Daoy (cell line): Measurements from ENCODE around the gene DPEP2NB. TPM values are rescaled to one million over a fixed set of nuclear protein-coding genes. Genes with fewer than 3 reads are reported as not detected.
"Not testable (repeated sequence)": the region's sequence is repeated elsewhere in the genome, so short reads cannot be mapped to it uniquely, and the experiment has no call there.

Experiments
- DNase-seq: peaks from one replicate; pipeline ENCODE4 v3.0.0-alpha.2; 2015; ENCODE audit warnings: low read depth
- total RNA-seq: library from RNA; depleted of rRNA; stranded (reverse); fragments of >200 nt; shearing (Covaris generic); gene quantifications from 2 replicates; pipeline ENCODE4 v1.2.3, GENCODE V29; 2014

Gene DPEP2NB
- total RNA-seq, 1 experiment from 2014 or later = not detected

DNA sequence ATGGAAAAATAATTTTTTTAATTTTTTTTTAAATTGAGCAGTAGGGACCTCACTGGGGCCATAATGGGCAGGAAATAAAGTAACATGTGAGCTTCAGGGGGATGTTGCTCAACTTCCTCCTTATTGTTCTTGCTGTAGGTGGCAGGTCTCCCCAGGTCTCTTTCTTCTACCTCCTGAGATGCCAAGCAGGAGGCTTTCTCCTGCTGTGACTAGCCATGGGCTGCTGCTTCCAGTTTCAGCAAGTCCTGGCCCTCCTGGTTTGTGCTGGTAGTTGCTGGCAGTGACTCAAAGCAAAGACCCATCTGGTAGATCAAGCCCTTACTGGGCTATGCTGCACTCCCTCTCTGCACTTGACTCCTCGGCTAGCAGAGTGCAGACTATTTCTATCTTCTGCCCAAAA is 2.3 kb downstream of the DPEP2NB start:
- no peak for DNase-seq

DNA sequence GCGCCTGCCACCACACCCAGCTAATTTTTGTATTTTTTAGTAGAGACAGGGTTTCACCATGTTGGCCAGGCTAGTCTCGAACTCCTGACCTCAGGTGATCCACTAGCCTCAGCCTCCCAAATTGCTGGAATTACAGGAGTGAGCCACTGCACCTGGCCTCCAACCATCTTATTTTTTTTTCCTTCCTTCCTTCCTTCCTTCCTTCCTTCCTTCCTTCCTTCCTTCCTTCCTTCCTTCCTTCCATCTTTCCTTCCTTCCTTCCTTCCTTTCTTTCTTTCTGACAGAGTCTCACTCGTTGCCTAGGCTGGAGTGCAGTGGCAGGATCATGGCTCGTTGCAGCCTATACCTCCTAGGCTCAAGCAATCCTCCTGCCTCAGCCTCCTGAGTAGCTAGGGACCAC is 5.8 kb downstream of the DPEP2NB start:
- not testable (repeated sequence) for DNase-seq

DNA sequence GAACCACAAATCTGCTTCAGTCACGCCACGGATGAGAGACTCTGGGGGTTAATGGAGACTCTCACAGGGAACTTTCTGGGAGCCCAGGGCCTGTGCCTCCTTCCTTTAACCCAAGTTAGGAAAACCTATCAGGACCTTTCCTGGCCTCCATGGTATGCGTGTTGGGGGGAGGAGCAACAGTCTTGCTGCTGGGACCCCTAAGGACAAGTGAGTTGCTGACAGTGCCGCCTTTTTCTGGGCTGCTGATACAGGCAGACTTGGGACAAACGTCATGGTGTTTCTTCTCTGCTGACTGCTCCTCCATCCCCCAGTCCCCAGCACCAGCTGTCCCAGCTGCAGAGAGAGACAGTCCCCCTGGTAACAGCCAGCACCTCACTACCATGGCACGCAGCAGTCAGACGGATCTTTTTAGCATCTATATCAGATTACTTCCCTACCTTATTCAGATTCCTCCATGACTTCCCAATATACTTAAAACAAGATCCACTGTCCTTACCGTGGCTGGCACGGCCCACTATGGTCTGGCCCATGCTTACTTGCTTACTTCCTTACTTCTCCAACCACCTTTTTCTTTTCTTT is 6.5 kb downstream of the DPEP2NB start:
- no peak for DNase-seq

DNA sequence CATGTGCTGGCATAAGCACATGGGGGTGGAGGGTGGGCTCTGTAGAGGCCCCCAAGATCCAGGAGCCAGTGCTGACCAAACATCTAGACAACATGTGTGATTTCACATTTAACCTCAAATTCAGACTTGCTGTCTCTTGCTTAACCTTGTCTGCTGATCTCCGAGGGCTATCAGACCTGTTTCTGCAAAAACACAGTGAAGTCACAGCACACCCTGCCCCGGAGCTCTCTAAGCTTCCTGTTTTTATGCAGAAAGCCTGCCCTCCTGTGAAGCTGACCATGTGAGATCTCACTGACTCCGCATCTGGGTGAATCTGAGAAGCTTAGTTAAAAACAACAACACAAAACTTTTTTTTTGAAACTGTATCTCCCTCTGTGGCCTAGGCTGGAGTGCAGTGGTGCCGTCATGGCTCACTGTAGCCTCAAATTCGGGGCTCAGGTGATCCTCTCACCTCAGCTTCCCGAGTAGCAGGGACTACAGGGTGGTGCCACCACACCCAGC is 9.9 kb downstream of the DPEP2NB start:
- no peak for DNase-seq

DNA sequence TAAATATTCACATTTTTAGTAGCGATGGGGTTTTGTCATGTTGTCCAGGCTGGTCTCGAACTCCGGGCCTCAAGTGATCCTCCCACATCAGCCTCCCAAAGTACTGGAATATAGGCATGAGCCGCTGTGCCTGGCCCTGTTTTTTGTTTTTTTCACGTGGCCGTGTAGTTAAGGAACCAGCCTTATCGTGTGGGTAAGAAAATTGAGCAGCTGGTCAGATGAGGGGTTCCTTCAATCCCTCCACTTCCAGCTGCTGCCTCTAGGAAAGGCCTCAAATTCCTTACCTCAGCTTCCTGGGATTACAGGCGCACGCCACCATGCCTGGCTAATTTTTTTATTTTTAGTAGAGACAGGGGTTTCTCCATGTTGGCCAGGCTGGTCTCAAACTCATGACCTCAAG is 10.5 kb downstream of the DPEP2NB start:
- no peak for DNase-seq

DNA sequence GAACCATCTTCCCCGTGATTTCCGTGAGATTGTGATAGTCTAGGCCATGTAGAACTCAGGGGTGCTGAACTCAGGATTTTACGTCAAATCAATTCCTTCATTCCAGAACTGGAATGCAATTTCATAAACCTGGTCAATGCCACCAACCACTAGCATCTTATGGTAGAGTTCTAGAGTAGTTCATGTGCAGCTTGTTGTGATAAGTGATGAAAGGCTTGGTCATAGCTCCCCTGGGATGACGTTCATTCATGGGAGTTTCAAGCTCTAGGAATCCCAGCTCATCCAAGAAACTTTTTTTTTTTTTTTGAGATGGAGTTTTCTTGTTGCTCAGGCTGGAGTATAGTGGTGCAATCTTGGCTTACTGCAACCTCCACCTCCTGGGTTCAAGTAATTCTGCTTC is 12.7 kb downstream of the DPEP2NB start:
- no peak for DNase-seq

DNA sequence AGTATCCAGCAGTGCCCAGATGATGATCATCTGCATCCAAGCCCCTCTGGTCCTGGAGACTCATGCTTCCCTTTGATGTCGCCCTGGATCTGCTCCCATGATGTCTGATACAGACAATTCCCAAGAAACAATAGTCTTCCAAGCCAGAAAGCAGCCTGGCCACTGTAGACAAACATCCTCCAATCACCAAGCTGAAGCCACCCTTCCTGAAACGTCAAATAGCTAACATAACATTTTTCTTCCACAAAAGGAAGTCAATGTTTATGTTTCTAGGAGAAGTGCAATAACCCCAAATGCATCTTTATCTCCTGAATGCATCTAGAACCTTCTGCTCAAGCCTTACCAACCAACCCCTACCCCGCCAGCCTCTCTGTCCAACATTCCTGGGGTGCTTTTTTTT is 15.3 kb downstream of the DPEP2NB start:
- no peak for DNase-seq

DNA sequence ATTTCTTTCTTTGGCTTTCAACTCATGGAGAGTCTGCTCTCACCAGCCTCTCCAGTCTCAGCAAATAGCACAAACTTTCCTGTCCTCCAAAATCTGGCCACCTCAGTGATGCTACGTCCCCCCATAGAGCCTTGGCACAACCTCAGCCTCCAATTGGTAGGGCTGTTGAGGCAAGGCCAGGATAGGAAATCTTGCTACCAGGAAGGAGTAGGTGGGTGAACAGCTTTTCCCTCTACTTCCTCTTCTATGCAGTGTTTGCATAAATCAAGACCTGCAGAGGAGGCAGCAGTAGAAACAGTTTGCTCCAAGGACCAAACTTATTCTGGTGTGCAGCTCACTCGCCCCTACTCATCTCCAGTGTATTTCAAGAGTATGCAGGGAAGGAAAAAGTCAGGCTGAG is 15.7 kb downstream of the DPEP2NB start:
- DNase-seq = no peak

DNA sequence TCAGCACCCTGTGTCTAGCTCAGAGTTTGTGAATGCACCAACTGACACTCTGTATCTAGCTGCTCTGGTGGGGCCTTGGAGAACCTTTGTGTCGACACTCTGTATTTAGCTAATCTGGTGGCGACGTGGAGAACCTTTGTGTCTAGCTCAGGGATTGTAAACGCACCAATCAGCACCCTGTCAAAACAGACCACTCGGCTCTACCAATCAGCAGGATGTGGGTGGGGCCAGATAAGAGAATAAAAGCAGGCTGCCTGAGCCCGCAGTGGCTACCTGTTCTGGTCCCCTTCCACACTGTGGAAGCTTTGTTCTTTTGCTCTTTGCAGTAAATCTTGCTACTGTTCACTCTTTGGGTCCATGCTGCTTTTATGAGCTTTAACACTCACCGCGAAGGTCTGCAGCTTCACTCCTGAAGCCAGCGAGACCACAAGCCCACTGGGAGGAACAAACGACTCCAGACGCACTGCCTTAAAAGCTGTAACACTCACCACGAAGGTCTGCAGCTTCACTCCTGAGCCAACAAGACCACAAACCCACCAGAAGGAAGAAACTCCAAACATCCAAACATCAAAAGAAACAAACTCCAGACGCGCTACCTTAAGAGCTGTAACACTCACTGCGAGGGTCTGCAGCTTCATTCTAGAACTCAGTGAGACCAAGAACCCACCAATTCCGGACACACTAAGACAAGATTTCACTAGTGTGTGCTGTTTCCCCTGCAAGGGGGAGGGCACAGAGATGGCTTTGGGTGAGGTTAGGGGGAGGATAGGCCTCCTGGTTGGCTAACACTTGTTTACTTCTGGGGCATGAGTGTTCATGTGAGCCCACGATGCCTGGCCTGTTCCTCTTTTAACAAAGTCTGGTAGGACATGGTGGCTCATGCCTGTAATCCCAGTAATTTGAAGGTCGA is 16.7 kb downstream of the DPEP2NB start, which contains the start of gene DPEP2:
DPEP2 (minus strand) TSS at position 706 of the 910 bp plus-strand sequence. CDS start 6,272 bp downstream, outside the sequence.
- DNase-seq = not testable (repeated sequence)

DNA sequence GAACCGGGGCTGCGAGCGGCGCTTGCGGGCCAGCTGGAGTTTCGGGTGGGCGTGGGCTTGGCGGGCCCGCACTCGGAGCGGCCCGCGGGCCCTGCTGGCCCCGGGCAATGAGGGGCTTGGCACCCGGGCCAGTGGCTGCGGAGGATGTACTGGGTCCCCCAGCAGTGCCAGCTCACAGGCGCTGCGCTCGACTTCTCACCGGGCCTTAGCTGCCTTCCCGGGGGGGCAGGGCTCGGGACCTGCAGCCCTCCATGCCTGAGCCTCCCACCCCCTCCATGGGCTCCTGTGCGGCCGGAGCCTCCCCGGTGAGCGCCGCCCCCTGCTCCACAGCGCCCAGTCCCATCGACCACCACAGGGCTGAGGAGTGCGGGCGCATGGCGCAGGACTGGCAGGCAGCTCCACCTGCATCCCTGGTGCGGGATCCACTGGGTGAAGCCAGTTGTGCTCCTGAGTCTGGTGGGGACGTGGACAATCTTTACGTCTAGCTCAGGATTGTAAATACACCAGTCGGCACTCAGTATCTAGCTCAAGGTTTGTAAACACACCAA is 17.4 kb downstream of the DPEP2NB start:
- DNase-seq = not testable (repeated sequence)

DNA sequence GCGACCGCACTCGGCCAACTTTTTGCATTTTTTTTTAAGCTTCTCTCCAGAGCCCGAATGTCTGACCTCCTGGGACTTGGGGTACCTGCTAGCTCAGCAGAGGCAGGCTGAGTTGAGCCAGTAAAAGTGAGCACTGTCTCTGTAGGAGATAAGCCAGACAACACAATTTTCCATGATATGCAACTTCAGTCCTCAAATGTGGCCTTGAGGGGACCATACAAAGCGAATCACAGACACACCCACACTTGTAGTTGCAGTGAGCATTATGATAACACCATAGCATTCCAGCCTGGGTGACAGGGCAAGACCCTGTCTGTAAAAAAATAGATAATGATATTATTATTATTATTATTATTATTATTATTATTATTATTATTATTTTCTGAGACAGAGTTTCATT is 19.0 kb downstream of the DPEP2NB start:
- no peak for DNase-seq

DNA sequence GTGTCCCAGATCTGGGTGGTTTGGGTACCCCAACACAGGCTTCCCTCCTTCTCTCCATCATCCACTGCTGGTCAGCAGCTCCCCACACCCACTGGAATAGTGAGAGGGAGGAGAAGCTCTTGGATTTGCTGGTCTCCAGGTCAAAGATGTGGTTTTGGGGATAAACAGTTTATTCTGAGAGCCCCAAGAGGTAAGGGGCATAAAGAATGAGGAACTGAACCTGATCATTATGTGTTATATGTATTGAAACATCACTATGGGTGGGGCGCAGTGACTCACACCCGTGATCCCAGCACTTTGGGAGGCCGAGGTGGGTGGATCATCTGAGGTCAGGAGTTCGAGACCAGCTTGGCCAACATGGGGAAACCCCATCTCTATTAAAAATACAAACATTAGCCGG is 20.3 kb downstream of the DPEP2NB start:
- peak; percentile 15 for DNase-seq

DNA sequence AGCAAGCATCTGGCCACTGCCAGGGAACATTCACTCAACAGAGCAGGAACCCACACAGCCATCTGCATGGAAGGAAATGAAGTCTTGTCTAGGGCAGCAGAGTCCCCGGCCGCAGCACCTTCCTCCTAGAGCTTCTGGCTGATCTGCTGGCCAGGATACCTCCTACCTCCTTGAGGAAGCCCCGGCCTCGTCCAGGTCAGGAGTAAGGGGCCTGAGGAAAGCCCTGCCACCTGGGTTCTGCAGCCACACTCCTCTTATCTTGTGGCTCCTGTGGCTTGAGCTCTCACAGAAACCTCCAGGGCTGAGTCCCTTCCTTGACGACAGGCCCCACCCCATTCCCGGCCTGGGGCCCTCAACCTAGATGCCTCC is 21.7 kb downstream of the DPEP2NB start:
- not testable (repeated sequence) for DNase-seq

DNA sequence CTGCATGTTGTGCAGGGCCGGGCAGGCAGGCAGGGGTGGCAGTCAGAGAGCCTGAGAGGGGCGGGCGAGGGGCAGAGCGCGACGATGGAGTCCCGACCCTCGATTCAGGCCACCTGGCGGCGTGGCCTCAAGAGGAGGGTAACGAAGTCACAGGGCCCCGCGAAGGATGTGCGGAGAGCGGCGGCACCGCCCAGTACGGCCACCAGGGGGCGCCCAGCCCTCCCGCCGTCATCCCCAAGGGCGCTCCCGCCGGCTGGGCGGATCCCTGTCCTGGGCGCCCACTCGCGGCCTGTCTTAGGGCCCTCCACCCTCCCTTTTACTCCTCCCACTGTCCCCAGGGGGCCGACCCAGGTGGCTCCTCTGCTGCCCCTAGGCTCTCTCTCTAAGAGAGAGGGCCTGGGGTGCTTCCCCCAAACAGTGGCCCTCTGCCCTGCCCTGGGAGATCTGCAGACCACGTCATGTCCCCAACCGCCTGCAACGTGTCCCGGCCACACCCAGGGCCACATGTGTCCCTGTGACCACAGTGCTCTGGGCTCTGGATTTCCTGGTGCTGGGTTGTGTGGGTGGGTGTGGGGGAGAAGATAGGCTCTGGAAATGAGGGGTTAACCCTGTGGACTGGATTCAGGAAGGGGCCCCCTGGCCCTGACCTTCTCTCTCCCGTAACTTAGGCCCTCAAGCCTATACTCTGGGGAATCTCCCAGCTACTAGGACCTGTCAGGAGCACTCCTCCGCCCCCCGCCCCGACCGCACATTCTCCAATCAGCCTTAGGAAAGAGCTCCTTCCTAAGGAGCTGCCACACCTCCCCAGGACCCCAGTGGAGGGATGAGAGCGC is 22.3 kb downstream of the DPEP2NB start:
- peak; percentile 67 for DNase-seq

DNA sequence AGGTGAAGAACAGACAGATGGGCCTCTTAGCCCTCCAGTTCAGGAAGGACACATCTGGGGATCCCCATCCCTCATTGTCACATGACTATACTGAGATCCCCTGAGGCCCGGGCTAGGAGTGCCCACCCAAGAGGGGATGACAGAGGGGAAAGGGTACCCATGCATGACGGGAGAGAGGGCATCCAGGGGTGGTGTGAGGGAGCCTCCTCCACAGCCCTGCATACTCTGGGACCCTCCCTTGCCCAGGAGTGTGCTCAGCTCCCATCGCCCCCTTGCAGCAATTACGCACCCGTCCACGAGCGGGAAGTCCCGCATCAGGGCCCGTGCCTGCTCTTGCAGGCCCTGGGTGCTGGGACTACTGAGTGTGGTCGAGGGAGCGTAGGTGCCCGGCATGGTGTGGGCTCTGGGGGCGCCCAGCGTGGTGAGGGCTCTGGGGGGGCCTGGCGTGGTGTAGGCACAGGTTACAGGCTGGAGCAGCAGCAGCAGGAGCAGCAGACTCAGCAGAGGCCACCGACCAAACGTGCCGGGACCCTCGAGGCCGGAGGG is 23.0 kb downstream of the DPEP2NB start:
- no peak for DNase-seq

DNA sequence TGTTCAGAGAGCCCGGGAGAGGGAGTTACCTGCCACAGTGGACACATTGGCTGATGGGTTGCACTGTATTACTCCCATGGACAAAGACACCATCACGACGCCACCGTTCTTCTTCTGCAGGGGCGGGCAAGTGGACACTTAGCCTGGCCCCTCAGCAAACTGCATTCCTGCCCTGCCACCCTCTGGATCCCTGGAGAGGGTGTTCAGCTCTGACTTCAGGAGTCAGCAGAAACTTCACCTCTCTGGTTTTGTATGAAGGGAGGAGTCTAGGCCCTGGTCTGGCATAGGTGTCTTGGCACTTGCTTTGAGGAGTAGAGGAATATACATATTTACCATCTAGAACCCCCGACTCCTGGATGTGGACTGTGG is 25.7 kb downstream of the DPEP2NB start:
- DNase-seq = no peak

DNA sequence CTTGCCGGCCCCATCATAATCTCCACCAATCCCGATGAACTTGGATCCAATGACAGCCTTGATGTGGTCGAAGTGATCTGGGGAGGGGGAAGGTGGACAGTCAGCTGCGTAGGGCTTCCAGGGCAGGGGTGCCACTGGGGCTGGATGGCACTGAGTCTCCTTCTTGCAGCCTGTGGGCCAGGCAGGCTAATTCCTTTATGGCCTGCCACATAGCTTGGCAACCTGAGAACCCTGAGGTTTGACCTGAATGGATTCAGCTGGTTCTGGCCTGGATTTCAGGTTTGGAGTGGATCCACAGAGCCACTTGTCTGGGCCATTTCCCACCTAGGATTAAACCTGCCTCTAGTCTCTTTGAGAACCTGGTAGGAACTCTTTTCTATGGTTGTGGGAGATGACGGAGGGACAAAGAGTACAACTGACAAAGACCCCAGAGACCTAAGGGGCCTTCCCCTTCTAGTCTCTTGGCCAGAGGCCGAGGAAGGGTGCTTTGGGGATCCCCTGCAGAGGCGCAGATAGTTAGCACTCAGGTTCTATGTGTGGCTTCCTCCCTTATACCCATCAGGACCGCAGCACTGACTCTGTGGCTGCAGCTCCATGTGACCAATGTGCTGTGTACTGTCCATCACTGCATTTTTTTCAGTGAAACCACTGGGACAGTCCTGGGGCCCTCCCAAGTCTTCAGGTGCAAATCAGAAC is 26.2 kb downstream of the DPEP2NB start:
- no peak for DNase-seq

DNA sequence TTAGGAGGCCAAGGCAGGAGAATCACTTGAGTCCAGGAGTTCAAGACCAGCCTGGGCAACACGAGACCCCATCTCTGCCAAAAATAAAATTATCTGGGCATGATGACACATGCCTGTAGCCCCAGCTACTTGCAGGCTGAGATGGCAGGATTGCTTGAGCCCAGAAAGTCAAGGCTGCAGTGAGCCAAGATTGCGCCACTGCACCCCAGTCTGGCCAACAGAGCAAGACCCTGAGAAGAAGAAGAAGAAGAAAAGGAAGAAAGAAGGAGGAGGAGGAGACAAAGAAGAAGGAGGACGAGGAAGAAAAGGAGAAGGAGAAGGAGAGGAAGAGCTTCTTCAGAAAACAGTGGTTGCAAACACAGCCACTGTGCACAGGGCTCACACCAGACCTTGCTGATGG is 27.0 kb downstream of the DPEP2NB start:
- DNase-seq = no peak

DNA sequence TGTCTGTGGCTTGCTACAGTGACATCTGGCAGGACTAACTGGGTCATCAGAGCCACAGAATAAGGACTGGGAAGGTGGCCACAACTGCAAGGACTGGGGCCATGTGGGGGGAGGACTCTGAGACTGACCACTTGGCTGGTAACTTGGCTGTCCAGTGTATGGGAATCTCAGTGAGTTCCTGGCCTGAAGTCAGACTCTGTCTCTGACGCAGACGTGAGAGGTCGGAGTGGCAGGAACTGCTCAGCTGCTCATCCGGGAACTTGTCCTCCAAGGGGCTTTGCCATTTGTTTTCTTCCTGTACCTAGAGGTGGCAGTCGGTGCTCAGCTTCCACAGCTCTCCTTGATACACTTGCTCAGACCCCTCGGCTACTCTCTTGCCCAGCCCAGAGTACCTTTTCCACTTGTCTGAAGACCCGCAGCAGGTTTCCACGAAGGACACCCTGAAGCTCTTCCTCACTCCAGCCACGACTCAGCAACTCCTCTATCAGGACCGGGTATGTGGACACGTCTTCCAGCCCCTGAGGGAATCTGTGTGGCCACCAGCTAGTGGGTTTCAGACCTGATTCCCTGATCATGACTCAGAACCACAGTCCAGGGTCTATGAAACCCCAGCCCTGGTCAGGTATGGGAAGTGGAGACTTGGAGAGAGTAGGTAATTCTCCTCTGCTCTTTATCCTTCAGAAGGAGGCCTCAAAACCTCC is 28.1 kb downstream of the DPEP2NB start:
- no peak for DNase-seq

DNA sequence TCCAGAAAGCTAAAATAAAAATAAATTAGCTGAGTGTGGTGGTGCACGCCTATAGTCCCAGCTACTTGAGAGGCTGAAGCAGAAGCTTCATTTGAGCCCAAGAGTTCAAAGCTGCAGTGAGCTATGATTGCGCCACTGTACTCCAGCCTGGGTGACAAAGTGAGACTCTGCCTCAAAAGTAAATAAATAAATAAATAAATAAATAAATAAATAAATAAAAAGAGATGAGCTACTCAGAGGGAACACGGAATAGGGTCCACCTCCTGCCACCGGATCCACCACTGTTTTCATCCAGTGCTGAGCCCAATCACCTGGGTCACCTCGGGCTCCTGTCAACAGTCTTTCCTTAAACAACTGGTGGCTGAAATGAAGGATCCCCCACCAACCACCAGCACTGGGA is 28.8 kb downstream of the DPEP2NB start:
- DNase-seq = no peak
